ENCODE results near the gene CST8.

The CST8 gene

DNA sequence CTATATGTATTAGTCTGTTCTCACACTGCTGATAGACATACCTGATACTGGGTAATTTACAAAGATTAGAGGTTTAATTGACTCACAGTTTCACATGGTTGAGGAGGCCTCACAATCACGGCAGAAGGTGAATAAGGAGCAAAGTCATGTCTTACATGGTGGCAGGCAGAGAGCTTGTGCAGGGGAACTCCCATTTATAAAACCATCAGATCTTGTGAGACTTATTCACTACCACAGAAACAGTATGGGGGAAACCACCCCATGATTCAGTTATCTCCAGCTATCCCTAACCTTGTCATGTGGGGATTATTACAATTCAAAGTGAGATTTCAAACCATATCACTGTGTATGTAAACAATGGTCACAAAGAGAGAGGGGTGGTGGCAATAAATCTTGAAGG lies 6.6 kb downstream of the CST8 start:
- Histone ChIP-seq H3K36me3 (ENCODE audit: control insufficient read depth, insufficient read depth, low read length) (no peaks in the 10 kb centered on the region), H3K9me3 (ENCODE audit: control insufficient read depth, insufficient read depth, low read length) (no peaks in the 10 kb centered on the region), H3K4me1 (ENCODE audit: control insufficient read depth, insufficient read depth, low read length) (no peaks in the 10 kb centered on the region), H3K27me3 (ENCODE audit: control insufficient read depth, insufficient read depth, low read length) (no peaks in the 10 kb centered on the region; the same call in 1 of the 2 replicates), H3K27ac (ENCODE audit: low read length) (no peak overlapping the region), H3K4me3 (ENCODE audit: low read length) (no peak overlapping the region)
- WGBS (ENCODE audit: insufficient coverage, insufficient read length), result no CpG with 5 or more reads among the region's 1 CpG
- no peak for DNase-seq (ENCODE audit: low read depth, low spot score)

DNA sequence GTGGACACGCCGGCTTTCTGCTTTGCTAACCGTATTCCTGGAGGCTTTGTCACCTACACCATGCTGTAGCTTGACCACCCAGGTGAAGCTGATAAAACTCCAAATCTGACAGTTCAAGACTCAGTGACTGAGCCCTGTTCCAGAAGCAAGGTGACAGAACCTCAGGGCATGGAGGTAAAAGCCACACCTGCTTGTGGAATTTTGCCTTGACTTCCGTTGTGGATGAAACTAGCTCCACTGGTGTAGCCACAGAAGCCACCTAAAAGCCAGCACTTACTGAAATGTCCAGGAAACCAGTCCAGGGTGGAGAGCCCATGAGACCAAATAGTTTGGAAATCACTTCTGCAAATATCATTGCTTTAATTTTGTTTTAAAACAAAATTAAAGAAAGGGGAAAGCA lies 11.0 kb downstream of the CST8 start:
- no CpG with 5 or more reads among the region's 4 CpGs for WGBS (ENCODE audit: insufficient coverage, insufficient read length)
- DNase-seq (ENCODE audit: low read depth, low spot score), result no peak

DNA sequence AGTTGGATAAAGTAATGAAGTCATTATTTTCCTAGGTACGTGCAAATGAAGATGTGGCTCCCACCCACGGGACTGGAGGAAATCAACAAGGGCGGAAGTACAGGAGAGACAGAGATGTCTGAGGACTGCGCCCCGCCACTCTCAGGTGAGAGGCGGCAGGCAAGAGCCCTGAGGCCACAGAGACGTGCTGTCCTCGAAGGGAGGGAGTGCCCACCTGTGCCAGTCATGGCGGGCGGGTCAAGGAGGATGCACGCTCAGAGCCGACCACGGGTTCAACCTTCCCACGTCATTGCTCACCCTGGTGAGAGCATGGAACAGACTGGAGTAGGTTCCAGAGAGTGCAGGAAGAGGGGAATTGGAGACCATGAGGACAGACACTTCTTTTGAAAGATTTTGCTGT lies 12.7 kb downstream of the CST8 start:
- no CpG with 5 or more reads among the region's 14 CpGs for WGBS (ENCODE audit: insufficient coverage, insufficient read length)
- H3K4me3 ChIP-seq (ENCODE audit: low read length), result no peak overlapping the region
- peaks cover 2% of the 10 kb centered on the region; the same call in 1 of the 2 replicates for H3K4me1 ChIP-seq (ENCODE audit: control insufficient read depth, insufficient read depth, low read length)
- DNase-seq (ENCODE audit: low read depth, low spot score), result no peak
- H3K36me3 ChIP-seq (ENCODE audit: control insufficient read depth, insufficient read depth, low read length), result no peaks in the 10 kb centered on the region
- H3K27ac ChIP-seq (ENCODE audit: low read length), result no peak overlapping the region
- H3K9me3 ChIP-seq (ENCODE audit: control insufficient read depth, insufficient read depth, low read length), result no peaks in the 10 kb centered on the region
- no peaks in the 10 kb centered on the region for H3K27me3 ChIP-seq (ENCODE audit: control insufficient read depth, insufficient read depth, low read length)

More for the DNA sequence above, 11.0 kb downstream of the CST8 start:
- no peaks in the 10 kb centered on the region for H3K9me3 ChIP-seq (ENCODE audit: control insufficient read depth, insufficient read depth, low read length)
- no peak overlapping the region for H3K4me3 ChIP-seq (ENCODE audit: low read length)
- H3K27ac ChIP-seq (ENCODE audit: low read length), result no peak overlapping the region
- no peaks in the 10 kb centered on the region for H3K4me1 ChIP-seq (ENCODE audit: control insufficient read depth, insufficient read depth, low read length)
- no peaks in the 10 kb centered on the region; the same call in 1 of the 2 replicates for H3K27me3 ChIP-seq (ENCODE audit: control insufficient read depth, insufficient read depth, low read length)
- no peaks in the 10 kb centered on the region for H3K36me3 ChIP-seq (ENCODE audit: control insufficient read depth, insufficient read depth, low read length)

DNA sequence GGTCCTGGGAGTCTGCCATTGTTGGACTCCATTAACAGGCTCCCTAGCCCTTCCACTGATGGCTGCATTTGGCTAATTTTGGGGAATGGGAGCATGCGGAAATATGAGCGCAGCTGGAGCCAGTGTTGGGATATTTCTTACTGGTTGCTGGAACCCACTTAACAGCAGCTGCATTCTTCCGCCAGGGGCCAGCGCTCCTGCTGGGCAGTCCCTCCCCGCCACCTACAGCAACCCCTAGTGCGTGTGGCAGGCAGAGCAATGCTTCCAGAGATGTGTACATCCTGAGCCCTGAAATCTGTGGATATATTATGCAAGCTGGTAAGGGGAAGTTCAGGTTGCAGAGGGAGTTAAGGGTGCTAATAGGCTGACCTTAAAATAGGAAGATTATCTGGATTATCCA lies 16.4 kb downstream of the CST8 start:
- no peak overlapping the region for H3K4me3 ChIP-seq (ENCODE audit: low read length)
- H3K27me3 ChIP-seq (ENCODE audit: control insufficient read depth, insufficient read depth, low read length), result no peaks in the 10 kb centered on the region
- H3K36me3 ChIP-seq (ENCODE audit: control insufficient read depth, insufficient read depth, low read length), result no peaks in the 10 kb centered on the region
- H3K4me1 ChIP-seq (ENCODE audit: control insufficient read depth, insufficient read depth, low read length), result peaks cover 2% of the 10 kb centered on the region; the same call in 1 of the 2 replicates
- no peaks in the 10 kb centered on the region for H3K9me3 ChIP-seq (ENCODE audit: control insufficient read depth, insufficient read depth, low read length)
- no peak for DNase-seq (ENCODE audit: low read depth, low spot score)
- no CpG with 5 or more reads among the region's 6 CpGs for WGBS (ENCODE audit: insufficient coverage, insufficient read length)
- no peak overlapping the region for H3K27ac ChIP-seq (ENCODE audit: low read length)

DNA sequence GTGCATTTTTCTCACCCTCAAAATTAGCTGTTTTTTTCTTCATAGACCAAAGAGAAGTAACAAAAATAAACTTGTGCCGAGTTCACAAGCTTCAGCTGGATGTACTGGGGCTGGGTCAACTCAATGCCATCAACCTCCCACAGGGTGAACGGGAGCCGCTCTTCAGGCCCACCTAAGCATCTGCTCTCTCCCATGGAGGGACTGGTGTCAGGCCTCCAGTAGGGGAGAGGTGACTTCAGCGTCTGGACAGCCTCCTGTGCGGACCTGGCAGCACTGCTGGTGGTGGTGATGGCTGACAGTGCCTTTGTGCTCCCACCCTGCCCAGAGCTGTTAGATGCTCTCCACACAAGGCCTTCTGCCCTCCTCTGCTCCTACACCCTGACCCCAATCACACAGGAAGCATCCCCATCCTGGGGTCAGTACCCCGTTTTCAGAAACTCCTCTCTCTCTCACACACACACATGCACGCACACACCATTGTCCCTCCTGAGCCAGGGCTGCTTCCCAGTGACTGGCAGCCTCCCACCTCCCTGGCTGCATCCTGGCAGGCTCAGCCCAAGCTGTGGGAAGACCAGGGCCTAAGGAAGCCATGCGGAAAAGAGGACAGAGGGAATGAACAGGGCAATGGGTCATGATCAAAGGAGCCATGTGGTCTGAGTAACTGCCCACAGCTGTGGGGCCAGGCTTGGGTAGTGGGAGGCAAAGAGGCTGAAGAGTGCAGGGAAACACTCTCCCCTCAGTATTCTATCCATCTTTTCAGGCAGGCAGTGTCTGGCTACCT lies 17.7 kb downstream of the CST8 start:
- Histone ChIP-seq H3K27ac (ENCODE audit: low read length) (no peak overlapping the region), H3K4me3 (ENCODE audit: low read length) (no peak overlapping the region), H3K36me3 (ENCODE audit: control insufficient read depth, insufficient read depth, low read length) (no peaks in the 10 kb centered on the region), H3K27me3 (ENCODE audit: control insufficient read depth, insufficient read depth, low read length) (no peaks in the 10 kb centered on the region), H3K9me3 (ENCODE audit: control insufficient read depth, insufficient read depth, low read length) (no peaks in the 10 kb centered on the region), H3K4me1 (ENCODE audit: control insufficient read depth, insufficient read depth, low read length) (peaks cover 2% of the 10 kb centered on the region; the same call in 1 of the 2 replicates)
- no CpG with 5 or more reads among the region's 8 CpGs for WGBS (ENCODE audit: insufficient coverage, insufficient read length)
- DNase-seq (ENCODE audit: low read depth, low spot score), result no peak

DNA sequence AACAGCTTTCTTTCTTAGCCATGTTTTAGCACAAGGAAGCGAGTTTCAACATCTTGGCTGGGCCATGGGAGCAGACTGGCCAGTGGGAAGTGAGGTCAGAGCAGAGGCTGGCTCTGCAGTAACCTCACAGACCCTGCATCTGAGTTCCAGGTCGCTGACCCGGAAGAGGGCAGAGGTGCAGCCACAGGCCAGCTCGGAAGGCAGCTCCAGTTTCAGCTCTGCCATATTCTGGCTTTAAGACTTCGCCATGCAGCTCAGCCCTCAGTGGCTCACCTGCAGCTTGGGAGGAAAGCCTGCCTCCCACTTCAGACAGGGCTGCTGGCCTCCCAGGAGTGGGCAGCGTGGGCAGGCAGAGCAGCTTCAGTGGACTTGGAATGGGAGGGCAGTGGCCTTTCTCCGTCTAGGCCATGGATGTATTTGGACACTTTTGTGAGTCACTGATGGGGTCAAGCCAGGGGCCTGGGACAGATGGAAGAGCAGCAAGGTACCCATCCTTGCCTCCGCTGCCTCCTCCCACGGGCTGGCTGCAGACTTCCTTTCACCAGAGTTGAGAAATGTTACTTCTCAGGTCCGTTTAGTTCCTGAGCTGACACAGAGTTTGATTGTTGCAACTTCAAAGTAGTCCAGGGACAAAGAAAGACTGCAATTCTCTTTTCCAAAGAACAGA lies 18.5 kb downstream of the CST8 start:
- no peaks in the 10 kb centered on the region for H3K27me3 ChIP-seq (ENCODE audit: control insufficient read depth, insufficient read depth, low read length)
- no peak overlapping the region for H3K4me3 ChIP-seq (ENCODE audit: low read length)
- no peak for DNase-seq (ENCODE audit: low read depth, low spot score)
- H3K27ac ChIP-seq (ENCODE audit: low read length), result no peak overlapping the region
- no peaks in the 10 kb centered on the region for H3K9me3 ChIP-seq (ENCODE audit: control insufficient read depth, insufficient read depth, low read length)
- peaks cover 2% of the 10 kb centered on the region; the same call in 1 of the 2 replicates for H3K4me1 ChIP-seq (ENCODE audit: control insufficient read depth, insufficient read depth, low read length)
- no peaks in the 10 kb centered on the region for H3K36me3 ChIP-seq (ENCODE audit: control insufficient read depth, insufficient read depth, low read length)
- no CpG with 5 or more reads among the region's 10 CpGs for WGBS (ENCODE audit: insufficient coverage, insufficient read length)

DNA sequence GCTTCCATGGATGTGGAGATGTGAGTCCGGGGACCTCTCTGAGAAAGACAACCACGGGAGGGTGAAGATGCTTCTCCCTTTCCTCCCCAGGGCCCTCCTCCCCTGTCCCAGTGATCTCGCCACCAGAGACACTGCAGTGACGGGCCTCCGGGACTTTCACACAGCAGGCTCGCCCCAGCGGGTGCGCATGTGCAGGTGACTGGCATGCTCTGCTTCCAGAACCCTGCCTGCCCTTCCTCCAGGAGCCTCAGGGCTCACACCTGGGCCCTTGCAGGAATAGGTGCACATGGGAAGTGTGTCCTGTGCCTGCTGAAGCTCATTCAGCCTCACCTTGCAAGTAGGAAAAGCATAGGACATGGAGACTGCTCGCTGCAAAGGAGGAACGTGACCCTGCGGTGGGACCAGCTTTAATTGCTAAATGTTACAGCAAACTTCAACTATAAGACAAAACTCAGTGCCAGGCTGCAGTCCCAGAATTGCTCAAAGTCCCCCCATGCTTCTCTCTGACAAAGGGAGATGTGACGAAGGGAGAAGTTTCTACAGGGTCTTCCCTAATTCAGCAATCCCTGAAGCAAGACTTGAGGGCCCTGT lies 19.2 kb downstream of the CST8 start:
- no CpG with 5 or more reads among the region's 12 CpGs for WGBS (ENCODE audit: insufficient coverage, insufficient read length)
- Histone ChIP-seq H3K9me3 (ENCODE audit: control insufficient read depth, insufficient read depth, low read length) (no peaks in the 10 kb centered on the region), H3K4me3 (ENCODE audit: low read length) (no peak overlapping the region), H3K27me3 (ENCODE audit: control insufficient read depth, insufficient read depth, low read length) (no peaks in the 10 kb centered on the region), H3K4me1 (ENCODE audit: control insufficient read depth, insufficient read depth, low read length) (peaks cover 4% of the 10 kb centered on the region; the same call in 1 of the 2 replicates), H3K27ac (ENCODE audit: low read length) (no peak overlapping the region), H3K36me3 (ENCODE audit: control insufficient read depth, insufficient read depth, low read length) (no peaks in the 10 kb centered on the region)
- no peak for DNase-seq (ENCODE audit: low read depth, low spot score)

DNA sequence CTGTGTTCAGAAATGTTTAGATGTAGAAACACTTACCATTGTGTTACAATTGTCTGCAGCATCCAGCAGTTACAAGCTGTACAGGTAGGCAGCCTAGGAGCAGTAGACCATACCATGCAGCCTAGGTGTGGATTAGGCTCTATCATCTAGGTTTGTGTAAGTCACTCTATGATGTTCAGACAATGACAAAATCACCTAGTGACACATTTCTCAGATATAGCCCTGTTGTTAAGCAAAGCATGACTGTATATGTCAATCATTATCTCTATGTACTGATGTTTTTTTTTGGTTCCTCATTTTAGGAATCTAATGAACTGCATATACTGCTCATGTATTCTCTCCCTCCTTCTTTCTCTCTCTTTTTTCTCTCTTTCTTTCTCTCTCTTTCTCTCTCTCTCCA lies 22.2 kb downstream of the CST8 start:
- H3K27ac ChIP-seq (ENCODE audit: low read length), result no peak overlapping the region
- peaks cover 2% of the 10 kb centered on the region; the same call in 1 of the 2 replicates for H3K4me1 ChIP-seq (ENCODE audit: control insufficient read depth, insufficient read depth, low read length)
- no peaks in the 10 kb centered on the region for H3K27me3 ChIP-seq (ENCODE audit: control insufficient read depth, insufficient read depth, low read length)
- no peak overlapping the region for H3K4me3 ChIP-seq (ENCODE audit: low read length)
- H3K36me3 ChIP-seq (ENCODE audit: control insufficient read depth, insufficient read depth, low read length), result no peaks in the 10 kb centered on the region
- DNase-seq (ENCODE audit: low read depth, low spot score), result no peak
- H3K9me3 ChIP-seq (ENCODE audit: control insufficient read depth, insufficient read depth, low read length), result no peaks in the 10 kb centered on the region

DNA sequence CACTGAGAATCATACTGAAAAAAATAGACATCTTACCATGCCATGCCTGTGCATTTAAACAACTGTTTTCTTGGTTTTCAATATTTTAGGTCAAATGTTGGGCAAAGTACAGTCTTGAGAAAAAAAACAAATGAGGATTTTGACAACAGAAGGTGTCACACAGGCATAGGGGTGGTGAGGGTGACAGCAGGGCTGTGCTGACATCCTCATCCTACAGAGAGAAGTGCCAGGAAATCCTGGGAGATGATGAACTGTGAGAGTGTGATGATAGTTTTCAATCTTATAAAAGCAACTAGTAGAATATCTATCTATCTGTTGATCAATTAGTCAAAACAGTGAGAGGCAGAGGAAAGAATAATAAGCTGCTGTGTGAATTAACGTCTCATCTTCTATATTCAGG lies 23.9 kb downstream of the CST8 start:
- Histone ChIP-seq H3K4me1 (ENCODE audit: control insufficient read depth, insufficient read depth, low read length) (peaks cover 2% of the 10 kb centered on the region; the same call in 1 of the 2 replicates), H3K27ac (ENCODE audit: low read length) (no peak overlapping the region), H3K4me3 (ENCODE audit: low read length) (no peak overlapping the region), H3K36me3 (ENCODE audit: control insufficient read depth, insufficient read depth, low read length) (no peaks in the 10 kb centered on the region), H3K27me3 (ENCODE audit: control insufficient read depth, insufficient read depth, low read length) (no peaks in the 10 kb centered on the region), H3K9me3 (ENCODE audit: control insufficient read depth, insufficient read depth, low read length) (no peaks in the 10 kb centered on the region)
- no peak for DNase-seq (ENCODE audit: low read depth, low spot score)
- WGBS (ENCODE audit: insufficient coverage, insufficient read length), result no CpG with 5 or more reads among the region's 1 CpG

DNA sequence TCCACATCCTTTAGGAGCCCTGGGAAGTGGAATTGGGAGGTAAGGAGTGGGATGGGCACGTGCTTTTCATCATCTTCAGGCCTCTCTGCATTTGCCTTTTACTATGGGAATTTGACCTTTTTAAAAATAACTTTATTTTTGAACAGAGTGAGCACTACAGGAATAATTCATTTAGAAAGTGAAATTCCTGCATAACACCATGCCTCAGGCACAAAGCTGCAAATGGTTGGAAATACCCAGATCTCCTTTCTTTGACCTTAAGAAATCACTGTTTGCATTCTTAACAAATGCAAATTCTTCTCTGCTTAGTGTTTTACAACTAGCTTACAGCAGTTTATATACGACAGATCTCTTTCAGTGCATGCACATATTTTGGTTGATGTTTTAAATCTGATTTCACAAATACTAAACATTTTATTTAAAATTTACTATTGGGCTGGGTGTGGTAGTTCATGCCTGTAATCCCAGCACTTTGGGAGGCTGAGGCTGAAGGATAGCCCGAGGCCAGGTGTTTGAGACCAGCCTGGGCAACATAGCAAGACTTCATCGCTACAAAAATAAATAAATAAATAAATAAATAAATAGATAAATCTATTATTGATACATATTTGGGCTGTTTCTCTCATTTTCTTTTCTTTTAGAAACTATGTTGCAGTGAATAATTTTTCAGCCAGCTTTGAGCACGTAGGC lies 24.5 kb downstream of the CST8 start:
- Histone ChIP-seq H3K4me3 (ENCODE audit: low read length) (no peak overlapping the region), H3K27ac (ENCODE audit: low read length) (no peak overlapping the region), H3K27me3 (ENCODE audit: control insufficient read depth, insufficient read depth, low read length) (no peaks in the 10 kb centered on the region), H3K9me3 (ENCODE audit: control insufficient read depth, insufficient read depth, low read length) (no peaks in the 10 kb centered on the region), H3K36me3 (ENCODE audit: control insufficient read depth, insufficient read depth, low read length) (no peaks in the 10 kb centered on the region), H3K4me1 (ENCODE audit: control insufficient read depth, insufficient read depth, low read length) (peaks cover 2% of the 10 kb centered on the region; the same call in 1 of the 2 replicates)
- DNase-seq (ENCODE audit: low read depth, low spot score), result no peak
- WGBS (ENCODE audit: insufficient coverage, insufficient read length), result no CpG with 5 or more reads among the region's 5 CpGs

Measured in iPS DF 6.9 (cell line).